ENCODE results near the gene HMGXB3. TPM values are rescaled to one million over a fixed set of nuclear protein-coding genes. Genes with fewer than 3 reads are reported as not detected.
"Not testable (repeated sequence)": the region's sequence is repeated elsewhere in the genome, so short reads cannot be mapped to it uniquely, and the experiment has no call there.

The HMGXB3 gene
- total RNA-seq, 1 experiment from 2014 or later, result 23.8 TPM

DNA sequence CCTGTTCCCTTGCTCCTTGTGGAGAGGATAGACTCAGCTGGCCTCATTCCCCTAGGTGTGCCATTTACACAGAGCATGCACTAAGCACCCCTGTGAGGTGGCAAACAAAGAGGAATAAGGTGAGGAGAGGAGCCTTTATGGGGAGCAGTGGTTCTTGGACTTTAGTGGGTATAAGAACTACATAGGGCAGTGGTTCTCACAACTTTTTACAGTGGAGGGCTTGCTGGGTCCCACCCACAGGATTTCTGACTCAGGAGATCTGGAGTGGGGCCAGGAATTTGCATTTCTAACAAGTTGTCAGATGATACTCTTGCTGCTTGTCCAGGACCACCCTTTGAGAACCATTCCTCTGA, 43.8 kb downstream of the HMGXB3 start:
- H3K36me3 ChIP-seq (replicated peaks; ENCODE audit: control insufficient read depth, insufficient read depth, low read length), result peaks cover 36% of the 10 kb centered on the region
- no peaks in the 10 kb centered on the region for H3K27me3 ChIP-seq (ENCODE audit: control insufficient read depth, insufficient read depth, low read length)
- no peak for DNase-seq
- no peak overlapping the region for H3K4me3 ChIP-seq (ENCODE audit: insufficient read depth, low read depth, low read length)

DNA sequence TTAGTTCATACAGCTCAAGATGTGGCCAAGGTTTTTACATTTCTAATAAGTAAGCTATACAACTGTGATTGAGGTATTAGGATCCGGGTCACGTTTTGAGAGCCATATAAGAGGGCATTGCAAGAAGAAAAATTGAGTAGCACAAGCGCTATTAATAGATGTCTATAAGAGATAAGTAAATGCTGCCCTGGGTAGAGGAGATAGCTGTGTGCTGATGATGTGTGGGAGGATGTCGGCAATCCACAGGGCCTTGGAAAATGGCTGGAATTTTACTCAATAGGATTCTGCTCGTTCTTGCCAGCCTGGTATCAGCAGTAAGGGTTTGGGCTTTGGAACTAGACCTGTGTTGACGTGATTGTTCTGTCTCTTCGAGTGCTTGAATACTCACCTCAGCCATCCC, 44.2 kb downstream of the HMGXB3 start:
- Histone ChIP-seq H3K27me3 (ENCODE audit: control insufficient read depth, insufficient read depth, low read length) (no peaks in the 10 kb centered on the region), H3K4me3 (ENCODE audit: insufficient read depth, low read depth, low read length) (no peak overlapping the region), H3K36me3 (replicated peaks; ENCODE audit: control insufficient read depth, insufficient read depth, low read length) (peaks cover 39% of the 10 kb centered on the region)
- no peak for DNase-seq

DNA sequence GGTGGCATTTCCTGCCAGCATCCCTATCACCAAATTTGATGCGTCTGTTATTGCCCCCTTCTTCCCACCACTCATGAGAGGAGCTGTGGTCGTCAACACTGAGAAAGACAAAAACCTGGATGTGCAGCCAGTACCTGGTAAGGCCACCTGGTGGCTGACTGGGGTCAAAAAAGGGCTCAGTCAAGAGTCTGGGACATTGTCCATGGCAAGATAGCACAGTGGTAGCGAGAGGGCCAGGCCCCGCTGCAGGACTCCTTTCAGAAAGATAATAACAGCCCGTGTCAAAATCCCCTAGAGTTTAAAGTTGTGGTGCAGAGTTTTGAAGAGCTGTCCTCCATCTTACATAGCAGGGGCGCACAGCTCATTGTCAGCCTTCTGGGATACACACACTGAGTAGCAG, 45.0 kb downstream of the HMGXB3 start:
- peaks cover 44% of the 10 kb centered on the region for H3K36me3 ChIP-seq (replicated peaks; ENCODE audit: control insufficient read depth, insufficient read depth, low read length)
- no peak overlapping the region for H3K4me3 ChIP-seq (ENCODE audit: insufficient read depth, low read depth, low read length)
- no peak for DNase-seq
- H3K27me3 ChIP-seq (ENCODE audit: control insufficient read depth, insufficient read depth, low read length), result no peaks in the 10 kb centered on the region

DNA sequence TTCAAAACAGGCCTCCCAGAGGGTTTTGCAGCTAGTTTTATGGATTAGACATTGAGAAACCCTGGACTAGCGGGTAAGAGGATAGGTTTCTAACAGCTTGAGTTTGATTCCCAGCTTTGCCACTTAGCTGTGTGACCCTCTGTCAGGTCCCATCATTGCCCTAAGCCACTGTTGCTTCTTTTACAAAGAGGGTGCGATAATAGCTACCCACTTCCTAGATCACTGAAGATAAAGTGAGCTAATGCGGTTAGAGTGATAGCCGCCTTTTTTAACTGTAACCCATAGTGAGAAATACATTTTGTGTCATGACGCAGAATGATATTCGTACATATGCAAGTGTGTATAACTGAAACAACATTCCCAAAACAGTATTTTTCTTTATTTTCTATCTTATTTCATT, 45.5 kb downstream of the HMGXB3 start:
- Histone ChIP-seq H3K4me3 (ENCODE audit: insufficient read depth, low read depth, low read length) (no peak overlapping the region), H3K36me3 (replicated peaks; ENCODE audit: control insufficient read depth, insufficient read depth, low read length) (peaks cover 42% of the 10 kb centered on the region)

DNA sequence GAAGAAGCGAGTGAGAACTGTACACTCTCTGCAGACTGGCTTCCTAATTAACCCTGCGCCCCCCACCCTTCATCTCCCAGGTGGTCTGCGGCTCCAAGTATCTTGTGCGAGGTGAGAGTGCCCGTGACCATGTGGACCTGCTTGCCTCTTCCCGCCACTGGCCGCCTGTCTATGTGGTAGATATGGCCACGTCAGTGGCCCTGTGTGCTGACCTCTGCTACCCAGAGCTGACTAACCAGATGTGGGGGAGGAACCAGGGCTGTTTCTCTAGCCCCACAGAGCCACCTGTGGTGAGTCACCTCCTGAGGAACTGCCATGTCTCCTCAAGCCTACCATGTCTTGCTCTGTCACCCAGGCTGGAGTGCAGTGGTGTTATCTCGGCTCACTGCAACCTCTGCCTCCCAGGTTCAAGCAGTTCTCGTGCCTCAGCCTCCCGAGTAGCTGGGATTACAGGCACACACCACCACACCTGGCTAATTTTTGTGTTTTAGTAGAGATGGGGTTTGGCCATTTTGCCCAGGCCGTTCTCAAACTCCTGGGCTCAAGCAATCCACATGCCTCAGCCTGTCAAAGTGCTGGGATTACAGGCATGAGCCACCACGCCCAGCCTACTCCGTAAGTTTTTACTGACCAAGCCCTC, 49.8 kb downstream of the HMGXB3 start:
- not testable (repeated sequence) for H3K4me3 ChIP-seq (ENCODE audit: insufficient read depth, low read depth, low read length); DNase-seq; H3K27me3 ChIP-seq (ENCODE audit: control insufficient read depth, insufficient read depth, low read length)
- peaks cover 47% of the 10 kb centered on the region for H3K36me3 ChIP-seq (replicated peaks; ENCODE audit: control insufficient read depth, insufficient read depth, low read length)

More for the DNA sequence above, 45.5 kb downstream of the HMGXB3 start:
- DNase-seq, result no peak
- H3K27me3 ChIP-seq (ENCODE audit: control insufficient read depth, insufficient read depth, low read length), result no peaks in the 10 kb centered on the region

GRCh38 chr5:150051657-150052195, 51.2 kb downstream of the HMGXB3 start:
- DNase-seq, result no peak
- peaks cover 45% of the 10 kb centered on the region for H3K36me3 ChIP-seq (replicated peaks; ENCODE audit: control insufficient read depth, insufficient read depth, low read length)
- H3K27me3 ChIP-seq (ENCODE audit: control insufficient read depth, insufficient read depth, low read length), result no peaks in the 10 kb centered on the region
- no peak overlapping the region for H3K4me3 ChIP-seq (ENCODE audit: insufficient read depth, low read depth, low read length)

DNA sequence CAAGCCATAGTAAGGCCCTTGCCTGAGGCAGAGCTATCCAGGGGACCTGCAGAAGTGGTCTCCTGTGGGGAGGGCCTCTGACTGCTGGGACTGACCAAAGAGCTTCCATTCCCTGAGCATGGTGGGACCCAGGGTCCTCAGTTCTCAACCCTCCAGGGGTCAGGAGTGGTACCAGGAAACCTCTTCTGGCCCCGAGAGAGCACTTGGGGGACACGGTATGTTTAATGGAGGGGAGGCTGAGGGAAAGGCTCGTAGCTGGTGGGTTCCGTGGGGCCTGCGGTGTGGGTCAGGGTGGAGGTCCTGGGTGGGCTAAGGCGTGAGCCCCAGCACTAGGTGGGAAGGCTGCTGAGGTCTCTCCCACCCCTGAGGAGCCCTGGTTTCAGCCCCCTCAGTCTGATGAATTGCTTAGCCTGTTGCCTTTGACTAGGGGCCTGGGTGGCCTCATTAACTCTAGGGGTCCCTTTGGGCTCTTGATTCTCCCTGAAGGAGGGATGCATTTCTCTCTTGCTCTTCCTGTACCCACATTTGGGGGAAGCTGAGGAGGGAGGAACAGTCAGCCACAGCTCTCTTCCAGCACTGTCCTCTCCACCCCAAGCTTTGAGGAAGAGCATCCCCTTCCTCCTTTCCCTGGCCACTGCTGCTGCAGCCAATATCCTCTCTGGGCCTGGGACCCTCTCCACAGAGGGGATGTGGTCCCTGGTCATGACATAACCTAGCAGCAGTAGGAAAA, 51.9 kb downstream of the HMGXB3 start:
- Histone ChIP-seq H3K36me3 (replicated peaks; ENCODE audit: control insufficient read depth, insufficient read depth, low read length) (peaks cover 42% of the 10 kb centered on the region), H3K27me3 (ENCODE audit: control insufficient read depth, insufficient read depth, low read length) (no peaks in the 10 kb centered on the region), H3K4me3 (ENCODE audit: insufficient read depth, low read depth, low read length) (no peak overlapping the region)
- DNase-seq, result no peak

DNA sequence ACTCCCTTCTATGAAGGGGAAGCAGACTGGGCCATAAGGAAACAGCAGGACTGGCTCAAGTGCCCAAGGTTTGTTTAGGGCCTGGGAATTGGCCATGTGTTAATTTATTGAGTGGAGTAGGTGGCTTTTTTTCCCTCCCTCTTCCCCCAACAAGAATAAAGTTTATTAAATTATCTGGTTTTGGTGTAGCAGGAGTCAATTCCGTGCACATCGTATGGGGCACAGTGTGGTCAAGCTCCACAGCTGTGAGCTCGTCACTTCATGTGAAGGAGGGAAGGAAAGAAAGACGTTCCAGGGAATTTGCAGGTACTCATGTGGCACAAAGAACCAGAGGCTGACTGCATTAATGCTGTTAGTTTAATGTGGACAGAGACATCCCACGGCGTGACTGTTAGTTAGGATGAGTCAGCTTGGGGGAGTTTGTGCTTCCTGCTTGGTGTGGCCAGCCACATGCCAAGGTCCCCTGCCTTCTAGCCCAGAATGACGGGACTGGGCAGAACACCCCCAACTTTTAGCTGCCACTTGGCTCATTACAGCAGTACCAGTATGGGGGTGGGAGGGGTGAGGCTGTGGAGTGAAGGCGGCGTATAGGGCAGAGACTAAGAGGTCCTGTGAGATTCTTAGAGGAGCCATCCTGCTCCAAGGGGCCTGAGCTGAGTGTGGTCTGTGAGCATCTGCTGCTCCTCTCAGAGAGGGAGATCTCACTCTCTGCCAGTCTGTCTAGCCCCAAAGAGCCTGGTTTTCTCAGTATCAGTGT, 52.6 kb downstream of the HMGXB3 start:
- Histone ChIP-seq H3K27me3 (ENCODE audit: control insufficient read depth, insufficient read depth, low read length) (no peaks in the 10 kb centered on the region), H3K4me3 (ENCODE audit: insufficient read depth, low read depth, low read length) (no peak overlapping the region), H3K36me3 (replicated peaks; ENCODE audit: control insufficient read depth, insufficient read depth, low read length) (peaks cover 37% of the 10 kb centered on the region)
- peak; percentile 9 for DNase-seq

DNA sequence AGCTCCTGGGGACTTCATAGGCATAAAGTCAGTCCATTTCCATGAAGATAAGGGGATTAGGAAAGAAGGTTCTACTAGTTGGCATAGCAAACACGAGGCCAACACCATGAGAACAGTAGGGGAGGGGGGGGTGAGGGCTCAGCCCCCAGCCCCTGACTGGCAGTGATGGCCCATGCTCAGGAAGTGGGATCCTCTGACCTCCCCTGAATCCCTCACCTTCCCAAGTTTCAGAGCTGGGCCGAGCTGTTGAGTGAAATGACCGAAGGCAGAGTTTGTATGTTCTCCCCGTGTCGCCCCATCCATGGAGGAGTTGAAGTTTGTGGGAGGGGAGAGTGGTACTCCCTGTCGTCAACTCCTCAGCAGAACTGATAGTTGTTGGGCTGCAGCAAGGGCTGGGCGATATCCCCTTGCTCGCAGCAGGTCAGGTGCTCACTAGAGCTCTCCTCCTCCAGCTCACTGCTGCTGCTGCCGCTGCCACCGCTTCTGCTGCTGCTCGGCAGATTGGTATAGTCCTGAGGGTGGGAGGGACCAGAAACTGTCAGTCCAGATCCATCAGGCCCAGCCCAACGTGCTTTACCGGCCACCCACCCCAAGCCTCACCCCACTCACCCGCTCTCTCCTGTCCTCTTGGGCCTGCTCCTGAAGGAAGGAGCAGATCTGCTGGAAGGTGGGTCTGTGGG, 53.3 kb downstream of the HMGXB3 start:
- Histone ChIP-seq H3K4me3 (ENCODE audit: insufficient read depth, low read depth, low read length) (no peak overlapping the region), H3K27me3 (ENCODE audit: control insufficient read depth, insufficient read depth, low read length) (no peaks in the 10 kb centered on the region), H3K36me3 (replicated peaks; ENCODE audit: control insufficient read depth, insufficient read depth, low read length) (peaks cover 33% of the 10 kb centered on the region)
- peak; percentile 21 for DNase-seq

GRCh38 chr5:150054569-150054968, 54.0 kb downstream of the HMGXB3 start:
- no peak for DNase-seq
- no peaks in the 10 kb centered on the region for H3K27me3 ChIP-seq (ENCODE audit: control insufficient read depth, insufficient read depth, low read length)
- H3K4me3 ChIP-seq (ENCODE audit: insufficient read depth, low read depth, low read length), result no peak overlapping the region
- H3K36me3 ChIP-seq (replicated peaks; ENCODE audit: control insufficient read depth, insufficient read depth, low read length), result peaks cover 29% of the 10 kb centered on the region

DNA sequence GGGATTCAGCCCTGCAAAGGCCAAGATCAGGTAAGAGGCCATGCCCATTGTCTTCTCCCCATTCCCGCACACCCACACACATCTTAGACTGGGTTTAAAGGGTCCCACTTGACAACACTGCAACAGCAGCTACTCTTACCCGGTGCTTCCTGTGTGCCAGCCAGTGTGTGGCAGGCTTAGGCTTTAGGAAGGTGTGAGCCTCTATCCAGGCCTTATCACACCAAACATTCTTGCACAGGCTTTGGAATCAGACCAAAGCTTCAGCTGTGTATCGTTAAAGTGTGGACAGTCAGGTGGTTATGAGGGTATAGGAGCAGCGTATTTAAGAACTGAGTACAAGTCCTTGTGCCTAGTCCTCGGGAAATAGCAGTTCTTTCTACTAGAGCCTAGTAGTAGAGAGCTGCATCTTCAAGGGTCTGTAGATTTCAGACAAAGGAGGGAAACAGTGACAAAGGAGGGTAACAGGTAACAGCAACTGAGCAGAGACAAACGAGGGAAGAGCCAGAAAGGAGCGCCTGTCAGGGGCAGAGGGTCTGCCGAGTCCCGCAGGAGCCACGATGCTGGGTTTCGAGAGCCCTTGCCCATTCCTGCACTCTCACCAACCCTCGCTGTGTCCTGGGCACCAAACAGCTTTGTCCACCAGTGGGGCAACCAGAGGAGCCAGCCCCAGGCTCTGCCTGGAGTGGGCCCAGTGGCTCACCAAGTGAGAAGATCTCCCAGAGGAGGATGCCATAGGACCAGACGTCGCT, 55.0 kb downstream of the HMGXB3 start:
- H3K4me3 ChIP-seq (ENCODE audit: insufficient read depth, low read depth, low read length), result no peak overlapping the region
- peaks cover 23% of the 10 kb centered on the region for H3K36me3 ChIP-seq (replicated peaks; ENCODE audit: control insufficient read depth, insufficient read depth, low read length)
- no peak for DNase-seq

DNA sequence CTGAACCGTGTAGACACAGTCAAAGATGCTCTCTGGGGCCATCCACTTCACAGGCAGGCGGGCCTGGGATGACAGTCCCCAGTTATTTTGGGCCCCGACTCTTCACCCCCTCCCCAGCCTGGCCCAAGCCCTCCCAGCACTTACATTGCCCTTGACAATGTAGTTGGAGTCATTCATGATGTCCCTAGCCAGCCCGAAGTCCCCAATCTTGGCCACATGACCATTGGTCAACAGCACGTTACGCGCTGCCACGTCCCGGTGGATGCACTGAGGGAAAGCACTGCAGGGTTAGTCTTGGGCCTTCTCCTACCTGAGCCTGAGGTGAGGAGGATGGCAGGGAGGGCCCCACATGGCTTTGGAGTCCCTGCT, 55.5 kb downstream of the HMGXB3 start:
- no peak for DNase-seq

More for the DNA sequence above, 55.0 kb downstream of the HMGXB3 start:
- H3K27me3 ChIP-seq (ENCODE audit: control insufficient read depth, insufficient read depth, low read length), result no peaks in the 10 kb centered on the region; the same call in 1 of the 2 replicates

GRCh38 chr5:150057052-150057451, 56.5 kb downstream of the HMGXB3 start:
- H3K4me3 ChIP-seq (ENCODE audit: insufficient read depth, low read depth, low read length), result no peak overlapping the region
- H3K36me3 ChIP-seq (replicated peaks; ENCODE audit: control insufficient read depth, insufficient read depth, low read length), result peaks cover 13% of the 10 kb centered on the region
- DNase-seq, result peak; percentile 47
- no peaks in the 10 kb centered on the region; the same call in 1 of the 2 replicates for H3K27me3 ChIP-seq (ENCODE audit: control insufficient read depth, insufficient read depth, low read length)

More for the DNA sequence above, 55.5 kb downstream of the HMGXB3 start:
- H3K36me3 ChIP-seq (replicated peaks; ENCODE audit: control insufficient read depth, insufficient read depth, low read length), result peaks cover 22% of the 10 kb centered on the region
- no peaks in the 10 kb centered on the region; the same call in 1 of the 2 replicates for H3K27me3 ChIP-seq (ENCODE audit: control insufficient read depth, insufficient read depth, low read length)
- H3K4me3 ChIP-seq (ENCODE audit: insufficient read depth, low read depth, low read length), result no peak overlapping the region

GRCh38 chr5:150057511-150057910, 57.0 kb downstream of the HMGXB3 start:
- H3K36me3 ChIP-seq (replicated peaks; ENCODE audit: control insufficient read depth, insufficient read depth, low read length), result peaks cover 9% of the 10 kb centered on the region
- peak; percentile 56 for DNase-seq
- H3K27me3 ChIP-seq (ENCODE audit: control insufficient read depth, insufficient read depth, low read length), result no peaks in the 10 kb centered on the region; the same call in 1 of the 2 replicates
- no peak overlapping the region for H3K4me3 ChIP-seq (ENCODE audit: insufficient read depth, low read depth, low read length)
